GM23248 (cell line): Measurements from ENCODE around the gene ADGRD1.

Experiments used
- EZH2 ChIP-seq: fragments of 200-600 bp; sonication (generic); IDR thresholded peaks from 2 replicates; pipeline ENCODE4 v1.6.1; 2018; ENCODE audit warnings: antibody characterized with exemption, mild to moderate bottlenecking; ENCODE audit not compliant: insufficient read depth, poor library complexity, severe bottlenecking
- EZH2phosphoT487 ChIP-seq: fragments of 200-600 bp; sonication (generic); IDR thresholded peaks from 2 replicates; pipeline ENCODE4 v1.6.1; 2018; ENCODE audit warnings: antibody characterized with exemption, moderate library complexity, mild to moderate bottlenecking, low read depth; ENCODE audit not compliant: insufficient read depth

DNA sequence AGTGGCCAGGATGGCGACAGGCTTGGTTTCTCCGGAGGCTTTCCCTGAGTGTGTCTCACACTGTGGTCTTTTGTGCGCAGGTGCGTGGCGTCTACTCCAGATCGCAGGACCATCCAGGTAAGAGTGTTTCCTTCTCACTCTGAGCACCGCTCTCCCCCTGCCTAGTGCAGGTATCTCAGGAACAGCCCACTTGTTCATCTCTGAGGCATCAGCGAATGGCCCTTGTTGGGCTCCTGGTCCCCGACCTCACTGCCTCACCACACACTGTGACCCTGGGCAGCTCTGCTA is 781 bp downstream of the ADGRD1 start:
- TF ChIP-seq EZH2 (no peak), EZH2phosphoT487 (no peak)
